GM20000 (cell line): Measurements from ENCODE around the gene KCNC1.

Experiments used
- DNase-seq: peaks from one replicate; pipeline ENCODE4 v3.0.0; 2012; ENCODE audit warnings: low spot score
- TF ChIP-seq, protein P1 (sequence below): IDR thresholded peaks from 2 replicates; pipeline ENCODE4 v1.5.1; 2012; ENCODE audit warnings: mild to moderate bottlenecking, control low read depth; ENCODE audit errors: extremely low read depth, missing control alignments

Gene KCNC1

DNA sequence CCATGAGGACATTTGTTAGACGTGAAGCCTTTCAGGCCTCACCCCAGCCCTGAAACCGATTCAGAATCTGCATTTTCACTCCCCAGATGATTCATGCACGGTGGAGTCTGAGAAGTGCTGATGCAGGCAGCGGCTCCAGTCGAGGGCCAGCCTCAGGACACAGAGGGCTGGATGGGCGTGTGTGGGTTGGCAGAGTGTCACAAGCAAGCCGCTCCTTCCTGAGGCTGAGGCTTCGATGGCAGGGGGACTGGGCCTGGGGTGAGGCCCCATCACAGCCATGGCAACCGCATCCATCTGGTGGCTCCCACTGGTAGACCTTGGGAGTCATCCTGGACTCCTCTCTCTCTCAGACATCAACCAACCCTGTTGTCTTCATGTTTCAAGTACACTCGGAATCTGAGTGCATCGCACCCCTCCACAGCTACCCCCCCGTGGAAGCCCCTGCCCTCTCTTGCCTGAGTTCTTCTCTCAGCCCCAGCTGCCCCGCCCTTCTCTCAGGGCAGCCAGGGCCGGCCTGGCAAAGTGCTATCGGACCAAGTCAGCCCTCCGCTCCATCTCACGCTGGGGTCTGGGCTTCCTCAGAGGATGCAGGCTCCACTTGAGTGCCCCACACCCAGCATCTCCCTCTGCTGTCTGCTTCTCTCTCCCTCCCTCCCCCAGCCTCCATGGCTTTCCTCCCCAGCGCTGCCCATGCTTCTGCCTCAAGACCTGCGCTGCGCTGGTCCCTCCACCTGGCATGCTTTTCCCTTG, 10.6 kb downstream of the KCNC1 start:
- DNase-seq = no peak
- TF ChIP-seq, protein P1, sequence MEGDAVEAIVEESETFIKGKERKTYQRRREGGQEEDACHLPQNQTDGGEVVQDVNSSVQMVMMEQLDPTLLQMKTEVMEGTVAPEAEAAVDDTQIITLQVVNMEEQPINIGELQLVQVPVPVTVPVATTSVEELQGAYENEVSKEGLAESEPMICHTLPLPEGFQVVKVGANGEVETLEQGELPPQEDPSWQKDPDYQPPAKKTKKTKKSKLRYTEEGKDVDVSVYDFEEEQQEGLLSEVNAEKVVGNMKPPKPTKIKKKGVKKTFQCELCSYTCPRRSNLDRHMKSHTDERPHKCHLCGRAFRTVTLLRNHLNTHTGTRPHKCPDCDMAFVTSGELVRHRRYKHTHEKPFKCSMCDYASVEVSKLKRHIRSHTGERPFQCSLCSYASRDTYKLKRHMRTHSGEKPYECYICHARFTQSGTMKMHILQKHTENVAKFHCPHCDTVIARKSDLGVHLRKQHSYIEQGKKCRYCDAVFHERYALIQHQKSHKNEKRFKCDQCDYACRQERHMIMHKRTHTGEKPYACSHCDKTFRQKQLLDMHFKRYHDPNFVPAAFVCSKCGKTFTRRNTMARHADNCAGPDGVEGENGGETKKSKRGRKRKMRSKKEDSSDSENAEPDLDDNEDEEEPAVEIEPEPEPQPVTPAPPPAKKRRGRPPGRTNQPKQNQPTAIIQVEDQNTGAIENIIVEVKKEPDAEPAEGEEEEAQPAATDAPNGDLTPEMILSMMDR = no peak

DNA sequence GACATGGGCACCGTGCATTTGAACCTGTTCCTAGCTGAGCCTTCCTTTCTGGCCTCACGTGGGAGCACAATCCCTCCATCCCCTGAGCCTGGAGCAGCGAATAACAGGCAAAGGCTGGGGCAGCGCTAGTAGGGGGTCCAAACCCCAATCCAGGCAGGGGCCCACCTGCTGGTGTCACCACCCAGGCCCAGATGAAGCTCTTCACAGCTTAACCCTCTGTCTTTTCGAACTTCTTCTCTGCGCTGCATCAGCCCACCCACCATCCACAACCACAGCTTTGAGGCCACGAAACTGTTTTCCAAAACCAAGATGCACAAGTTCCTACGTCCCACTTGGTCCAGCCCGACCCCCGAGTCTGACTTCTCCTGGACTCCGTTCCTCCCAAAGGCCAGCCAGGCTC, 11.5 kb downstream of the KCNC1 start:
- DNase-seq = no peak
- TF ChIP-seq, protein P1 = no peak

DNA sequence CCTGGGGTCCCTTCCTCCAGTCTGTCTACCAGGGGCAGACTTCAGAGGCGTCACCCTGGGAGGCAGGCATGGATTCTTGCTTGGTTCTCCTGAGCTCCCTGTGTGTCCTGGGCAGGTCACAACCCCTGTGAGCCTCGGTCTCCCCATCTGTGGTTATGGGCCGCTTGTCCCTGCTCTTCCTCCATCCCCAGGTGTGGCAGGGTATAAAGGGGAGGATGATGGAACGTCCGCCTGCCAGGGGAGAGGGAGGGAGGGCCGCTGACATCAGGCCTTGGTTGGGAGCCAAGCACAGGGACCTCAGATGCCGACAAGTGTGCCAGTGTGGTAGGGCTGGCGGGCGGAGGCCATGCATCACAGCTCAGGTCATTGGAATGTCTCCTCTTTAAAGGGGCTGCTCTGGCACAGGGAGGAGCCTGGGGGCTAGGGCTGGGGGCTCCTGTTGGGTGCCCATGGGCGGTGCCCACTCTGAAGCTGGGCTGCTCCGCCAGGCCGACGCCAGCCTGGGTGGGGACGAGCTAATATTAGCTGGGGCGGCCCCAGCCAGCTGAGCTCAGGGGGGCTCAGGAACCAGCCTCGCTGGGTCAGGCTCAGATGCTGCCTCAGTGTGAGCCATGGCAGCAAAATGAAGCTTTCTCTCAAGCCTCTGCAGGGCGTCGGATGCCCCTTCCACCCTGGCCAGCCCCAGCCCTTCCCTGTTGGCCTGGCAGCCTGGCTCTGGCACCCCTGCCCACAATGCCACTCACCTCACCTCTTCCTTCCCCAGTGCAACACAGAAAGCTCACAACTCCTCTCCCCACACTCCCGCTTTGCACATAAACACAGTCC, 12.8 kb downstream of the KCNC1 start:
- no peak for DNase-seq
- TF ChIP-seq, protein P1 = no peak

DNA sequence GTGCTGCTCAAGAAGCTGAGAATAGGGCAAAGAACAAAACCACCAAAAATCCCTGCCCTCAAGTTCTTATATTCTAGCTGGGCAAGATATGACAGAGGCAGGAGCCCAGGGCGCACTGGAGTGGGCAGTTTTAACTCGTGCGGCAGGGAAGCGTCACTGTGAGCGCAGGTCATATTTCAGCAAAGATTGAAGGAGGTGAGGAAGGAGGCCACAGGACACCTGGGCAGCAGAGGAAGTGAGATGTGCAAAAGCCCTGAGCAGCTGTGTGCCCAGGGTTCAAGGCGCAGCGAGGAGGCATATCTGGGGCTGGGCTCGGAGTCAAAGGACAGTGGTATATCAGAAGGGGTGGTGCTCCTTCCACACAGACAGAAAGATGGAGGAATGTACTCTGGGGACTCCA, 13.5 kb downstream of the KCNC1 start:
- no peak for DNase-seq
- TF ChIP-seq, protein P1 = no peak

DNA sequence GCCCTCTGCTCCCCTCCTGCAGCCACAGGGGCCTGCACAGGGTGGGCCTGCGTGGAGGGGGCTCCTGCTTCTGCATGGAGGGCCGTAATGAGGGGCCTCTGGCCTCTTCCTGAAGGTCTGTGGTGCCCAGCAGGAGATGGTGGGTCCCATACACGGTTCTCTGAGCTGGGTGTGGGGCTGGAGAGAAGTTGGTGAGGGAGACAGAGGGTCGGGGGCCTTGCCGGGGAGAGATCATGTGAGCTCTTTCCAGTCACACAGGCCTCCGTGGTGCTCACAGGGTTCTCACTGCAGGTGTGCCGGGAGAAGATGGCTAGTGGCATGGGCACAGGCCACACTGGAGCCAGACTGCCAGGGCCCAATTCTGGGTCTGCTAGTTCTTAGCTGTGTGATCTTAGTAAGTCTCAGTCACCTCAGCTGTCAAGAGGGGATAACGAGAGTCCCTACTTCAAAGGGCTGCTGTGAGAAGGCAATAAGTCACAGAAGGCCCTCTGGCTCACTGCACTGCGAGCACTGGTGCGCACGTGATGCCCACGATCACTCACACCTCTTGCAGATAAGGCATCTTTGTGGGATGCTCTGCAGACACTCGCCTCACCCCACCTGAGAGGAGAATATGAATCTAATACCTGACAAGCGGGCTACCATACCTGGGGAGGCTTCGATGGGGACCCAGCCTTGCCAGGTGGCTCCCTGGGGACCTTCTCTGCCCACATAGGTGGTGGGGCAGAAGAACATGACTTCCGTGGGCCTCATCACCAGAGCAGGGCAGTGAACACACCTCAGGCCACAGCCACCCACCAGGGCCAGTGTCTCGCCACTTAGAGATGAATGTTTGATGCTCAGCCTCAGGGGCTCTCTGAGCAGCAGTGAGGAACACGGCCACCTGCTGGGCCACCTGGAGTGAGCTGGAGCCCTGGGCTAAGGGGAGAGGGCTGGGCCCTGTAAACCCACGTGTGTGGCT, 14.5 kb downstream of the KCNC1 start:
- TF ChIP-seq, protein P1 = no peak
- no peak for DNase-seq

DNA sequence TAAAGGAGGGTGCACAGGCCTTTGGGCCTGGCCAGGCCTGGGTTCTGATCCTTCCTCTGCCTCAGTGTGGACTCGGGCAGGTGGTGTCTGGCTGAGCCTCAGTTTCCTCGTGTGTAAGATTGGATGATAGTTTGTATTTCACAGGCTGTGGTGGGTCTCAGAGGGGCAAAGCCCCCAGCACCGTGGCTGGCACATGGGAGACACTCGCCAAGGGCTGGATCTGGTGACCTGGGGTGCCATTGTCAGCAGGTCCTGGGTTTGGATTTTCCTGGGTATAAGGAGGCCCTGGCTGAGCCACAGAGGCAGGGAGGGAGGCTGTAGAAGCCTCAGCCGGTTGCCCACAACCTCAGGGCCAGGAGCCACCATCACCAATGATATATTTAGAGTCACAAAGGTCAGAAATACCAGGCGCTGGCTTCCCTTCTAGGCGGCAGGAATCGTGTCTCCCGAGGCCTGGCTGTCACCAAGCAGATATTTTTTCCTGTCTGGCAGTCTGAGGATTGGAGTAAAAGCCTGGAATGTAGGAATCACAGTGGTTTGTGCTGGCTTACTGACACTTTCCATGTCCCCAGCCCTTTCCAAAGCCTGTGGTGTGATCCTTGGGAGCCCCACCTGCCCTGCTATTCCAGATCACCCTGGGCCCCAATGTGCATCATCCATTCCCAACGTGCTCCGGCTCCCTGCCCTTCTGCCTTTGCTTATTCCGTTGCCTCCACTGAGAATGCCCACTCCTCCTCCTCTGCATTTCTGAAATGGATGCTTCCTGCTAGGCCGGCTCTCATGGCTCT, 15.6 kb downstream of the KCNC1 start:
- DNase-seq = no peak
- TF ChIP-seq, protein P1 = no peak
